GM23248 (cell line): ENCODE results near the gene NCSTN. TPM values are rescaled to one million over a fixed set of nuclear protein-coding genes. Genes with fewer than 3 reads are reported as not detected.

ENCODE experiments used
- DNase-seq: peaks from one replicate; pipeline ENCODE4 v3.0.0-alpha.2; 2015
- H2AFZ ChIP-seq: fragments of 200-600 bp; sonication (generic); 2 replicates; pipeline ENCODE4 v1.6.1; 2016; ENCODE audit warnings: antibody characterized with exemption
- H3F3A ChIP-seq: fragments of 200-600 bp; sonication (generic); 2 replicates; pipeline ENCODE4 v1.6.1; 2016; ENCODE audit warnings: mild to moderate bottlenecking, antibody characterized with exemption, mixed run types; ENCODE audit not compliant: insufficient read depth
- H3K27ac ChIP-seq: fragments of 200-600 bp; sonication (generic); 2 replicates; pipeline ENCODE4 v1.5.1; 2016; ENCODE audit warnings: mild to moderate bottlenecking
- H3K27me3 ChIP-seq: fragments of 200-600 bp; sonication (generic); replicated peaks from 2 replicates; pipeline ENCODE4 v1.6.1; 2016; ENCODE audit warnings: mild to moderate bottlenecking; ENCODE audit not compliant: insufficient read depth
- H3K36me3 ChIP-seq: fragments of 200-600 bp; sonication (generic); 2 replicates; pipeline ENCODE4 v1.6.1; 2016; ENCODE audit warnings: low read depth, mild to moderate bottlenecking
- H3K4me1 ChIP-seq: fragments of 200-600 bp; sonication (generic); 2 replicates; pipeline ENCODE4 v1.6.1; 2016; ENCODE audit warnings: mild to moderate bottlenecking; ENCODE audit not compliant: insufficient read depth
- H3K4me2 ChIP-seq: fragments of 200-600 bp; sonication (generic); one replicate; pipeline ENCODE4 v1.6.1; 2016; ENCODE audit warnings: mild to moderate bottlenecking; ENCODE audit not compliant: unreplicated experiment
- H3K4me3 ChIP-seq: fragments of 200-600 bp; sonication (generic); 2 replicates; pipeline ENCODE4 v1.5.1; 2016; ENCODE audit warnings: mild to moderate bottlenecking
- H3K79me2 ChIP-seq: fragments of 200-600 bp; sonication (generic); 2 replicates; pipeline ENCODE4 v1.6.1; 2016; ENCODE audit warnings: mild to moderate bottlenecking; ENCODE audit not compliant: insufficient read depth
- H3K9ac ChIP-seq: fragments of 200-600 bp; sonication (generic); 2 replicates; pipeline ENCODE4 v1.6.1; 2016; ENCODE audit warnings: mild to moderate bottlenecking
- H3K9me2 ChIP-seq: fragments of 200-600 bp; sonication (generic); 2 replicates; pipeline ENCODE4 v1.6.1; 2016; ENCODE audit warnings: mixed run types, mild to moderate bottlenecking, moderate library complexity; ENCODE audit not compliant: insufficient read depth
- H3K9me3 ChIP-seq: fragments of 200-600 bp; sonication (generic); one replicate; pipeline ENCODE4 v1.6.1; 2017; ENCODE audit warnings: low read depth
- H4K20me1 ChIP-seq: fragments of 200-600 bp; sonication (generic); 2 replicates; pipeline ENCODE4 v1.6.0; 2016; ENCODE audit not compliant: insufficient read depth
- EZH2 ChIP-seq: fragments of 200-600 bp; sonication (generic); IDR thresholded peaks from 2 replicates; pipeline ENCODE4 v1.6.1; 2018; ENCODE audit warnings: antibody characterized with exemption, mild to moderate bottlenecking; ENCODE audit not compliant: insufficient read depth, poor library complexity, severe bottlenecking
- EZH2phosphoT487 ChIP-seq: fragments of 200-600 bp; sonication (generic); IDR thresholded peaks from 2 replicates; pipeline ENCODE4 v1.6.1; 2018; ENCODE audit warnings: antibody characterized with exemption, moderate library complexity, mild to moderate bottlenecking, low read depth; ENCODE audit not compliant: insufficient read depth
- WGBS, 2 experiments: methylation state at CpG; one replicate each; pipeline ENCODE4 v1.1.6; 2015 to 2017; ENCODE audit warnings: low lambda C conversion rate in 2 of 2, low coverage in 1 of 2; ENCODE audit errors: missing lambda C conversion rate in 2 of 2; 5-methylcytosine and 5-hydroxymethylcytosine counted together
- in situ Hi-C: fragments of 300-500 bp; cut with MboI; formaldehyde crosslinking; loops from 2 replicates; pipeline ENCODE4 v1.15.0; 2020
- polyA plus RNA-seq: library from polyadenylated mRNA; unstranded; fragments of >200 nt; fragmentation: Nextera tagmentation; extraction: Ambion mirVana; gene quantifications from 2 replicates; pipeline ENCODE4 v1.2.1, GENCODE V29; 2016
- total RNA-seq: library from RNA; depleted of rRNA; stranded (reverse); fragments of >200 nt; shearing (Covaris generic); gene quantifications from 2 replicates; pipeline ENCODE4 v1.2.3, GENCODE V29; 2014

Gene NCSTN
- total and polyA plus RNA-seq, 2 experiments from 2014 or later, result 104 to 138 TPM

DNA sequence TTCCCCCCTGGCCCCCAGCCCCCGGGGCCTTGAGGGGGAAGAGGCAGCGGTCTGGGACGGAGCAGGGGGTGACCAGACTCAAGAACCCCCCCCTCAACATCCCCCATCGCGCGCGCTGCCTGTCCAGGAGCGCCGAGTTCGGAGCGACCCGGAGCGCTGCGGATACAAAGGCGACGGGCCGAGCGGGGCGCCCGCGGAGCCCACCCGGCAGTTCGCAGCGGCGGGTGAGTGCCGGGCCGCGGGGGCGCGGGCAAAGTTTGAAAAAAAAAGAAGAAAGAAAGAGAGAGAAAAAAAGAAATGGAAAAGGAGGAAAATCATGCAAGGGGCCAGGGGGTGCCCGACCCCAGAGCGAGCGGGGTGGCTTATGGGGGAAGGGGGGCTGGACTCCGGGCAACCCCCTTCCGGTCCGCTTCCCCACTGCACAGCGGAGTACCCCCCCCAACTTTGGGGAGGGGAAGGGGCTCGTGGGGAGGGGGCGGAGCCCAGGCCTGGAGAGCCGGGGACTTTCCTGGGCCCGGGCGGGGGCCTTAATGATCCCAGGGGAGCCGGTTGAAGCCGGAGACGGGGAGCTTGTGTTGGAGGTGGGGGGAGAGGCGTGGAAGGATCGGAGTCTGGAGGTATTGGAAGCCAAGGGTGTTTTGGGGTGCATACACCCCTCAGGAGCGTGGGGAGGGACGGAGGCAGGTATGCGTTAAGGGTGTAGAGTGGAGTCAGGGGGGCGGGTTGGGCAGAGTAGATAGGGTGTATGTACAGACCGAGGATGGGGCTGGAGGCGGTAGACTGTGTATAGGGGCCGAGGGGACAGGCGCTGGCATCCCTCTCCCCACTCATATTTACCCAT, 57.7 kb downstream of the NCSTN start:
- Histone ChIP-seq H3K79me2 (no peaks in the 10 kb centered on the region), H3K4me1 (no peaks in the 10 kb centered on the region), H3K36me3 (no peaks in the 10 kb centered on the region), H3K9ac (no peak overlapping the region), H4K20me1 (no peaks in the 10 kb centered on the region), H3K27me3 (peaks cover 65% of the 10 kb centered on the region), H3K27ac (no peak overlapping the region), H3K4me2 (no peak overlapping the region), H3K9me3 (no peaks in the 10 kb centered on the region), H3K4me3 (no peak overlapping the region), H3K9me2 (no peaks in the 10 kb centered on the region), H3F3A (no peaks in the 10 kb centered on the region), H2AFZ (peak overlapping the region; percentile 57; the same call in 1 of the 2 replicates)
- in situ Hi-C loops, result no loop called here
- TF ChIP-seq EZH2 (no peak), EZH2phosphoT487 (0 out of 2 replicates have a peak, but pooled peaks have one; percentile 65)
- 3 to 6% methylated on average over 35 to 55 of the region's 55 CpGs for WGBS, 2 experiments
- no peak for DNase-seq

DNA sequence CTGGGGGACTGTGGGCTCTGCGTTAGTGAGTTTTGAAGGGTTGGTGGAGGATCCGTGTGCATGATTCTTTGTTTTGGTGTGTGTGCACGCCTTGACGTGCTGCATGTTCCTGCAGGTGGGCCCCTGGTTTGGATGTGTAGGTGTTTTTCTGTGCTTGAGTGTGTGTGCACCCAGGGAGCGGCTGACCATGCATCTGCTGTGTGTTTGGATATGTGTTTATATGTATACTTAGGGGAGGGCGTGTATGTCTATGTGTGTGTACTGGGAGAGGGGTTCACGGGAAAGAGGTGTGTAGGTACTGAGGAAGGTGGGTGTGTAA, 58.3 kb downstream of the NCSTN start:
- no peak for DNase-seq
- Histone ChIP-seq H4K20me1 (no peaks in the 10 kb centered on the region), H3K9ac (no peak overlapping the region), H3K27ac (no peak overlapping the region), H3K36me3 (no peaks in the 10 kb centered on the region), H3K9me2 (no peaks in the 10 kb centered on the region), H3K9me3 (no peaks in the 10 kb centered on the region), H2AFZ (no peak overlapping the region), H3K79me2 (no peaks in the 10 kb centered on the region), H3K4me3 (no peak overlapping the region), H3K27me3 (peaks cover 70% of the 10 kb centered on the region), H3K4me2 (no peak overlapping the region), H3K4me1 (no peaks in the 10 kb centered on the region), H3F3A (no peaks in the 10 kb centered on the region)
- no peak for TF ChIP-seq EZH2
- in situ Hi-C loops, result no loop called here
- WGBS, 2 experiments, result 24 to 28% methylated on average over 7 of the region's 7 CpGs

GRCh38 chr1:160402001-160402795, 59.0 kb downstream of the NCSTN start:
- no peak for TF ChIP-seq EZH2
- no peak for TF ChIP-seq EZH2phosphoT487
- Histone ChIP-seq H3K27me3 (peaks cover 70% of the 10 kb centered on the region), H3K79me2 (no peaks in the 10 kb centered on the region), H3K4me1 (no peaks in the 10 kb centered on the region), H3K9me3 (no peaks in the 10 kb centered on the region), H4K20me1 (no peaks in the 10 kb centered on the region), H3K36me3 (no peaks in the 10 kb centered on the region), H3F3A (no peaks in the 10 kb centered on the region), H3K9ac (no peak overlapping the region), H3K27ac (no peak overlapping the region), H2AFZ (no peak overlapping the region), H3K4me3 (no peak overlapping the region), H3K9me2 (no peaks in the 10 kb centered on the region), H3K4me2 (no peak overlapping the region)
- WGBS, 2 experiments, result 30 to 33% methylated on average over 9 of the region's 9 CpGs
- no peak for DNase-seq
- in situ Hi-C loops, result no loop called here

- H2AFZ ChIP-seq, result no peak overlapping the region
- H3K9me3 ChIP-seq, result no peaks in the 10 kb centered on the region
- 36 to 42% methylated on average over 3 of the region's 3 CpGs for WGBS, 2 experiments
- no peaks in the 10 kb centered on the region for H3F3A ChIP-seq
- no peaks in the 10 kb centered on the region for H3K79me2 ChIP-seq
- H3K4me3 ChIP-seq, result no peak overlapping the region
- H3K9ac ChIP-seq, result no peak overlapping the region
- peaks cover 66% of the 10 kb centered on the region for H3K27me3 ChIP-seq
- no peak overlapping the region for H3K27ac ChIP-seq
- no peaks in the 10 kb centered on the region for H3K9me2 ChIP-seq
- in situ Hi-C loops, result no loop called here
- H3K4me1 ChIP-seq, result no peaks in the 10 kb centered on the region
- no peaks in the 10 kb centered on the region for H3K36me3 ChIP-seq
- no peak for DNase-seq
- H3K4me2 ChIP-seq, result no peak overlapping the region
- TF ChIP-seq EZH2, result no peak
- no peak for TF ChIP-seq EZH2phosphoT487
- no peaks in the 10 kb centered on the region for H4K20me1 ChIP-seq
Measured at GRCh38 chr1:160403244-160403643, 60.1 kb downstream of the NCSTN start.
